HG03457 (cell line): ENCODE data around the gene C1orf21.
"Not testable (repeated sequence)": the region's sequence is repeated elsewhere in the genome, so short reads cannot be mapped to it uniquely, and the experiment has no call there.

Source experiments
- ATAC-seq: cut with Tn5 transposase; IDR thresholded peaks from one replicate; pipeline ENCODE4 v1.9.1; 2021; ENCODE audit warnings: moderate number of reproducible peaks; ENCODE audit not compliant: unreplicated experiment

C1orf21 gene

GRCh38 chr1:184595596-184595995 lies 208.8 kb downstream of the C1orf21 start:
- no peak for ATAC-seq

DNA sequence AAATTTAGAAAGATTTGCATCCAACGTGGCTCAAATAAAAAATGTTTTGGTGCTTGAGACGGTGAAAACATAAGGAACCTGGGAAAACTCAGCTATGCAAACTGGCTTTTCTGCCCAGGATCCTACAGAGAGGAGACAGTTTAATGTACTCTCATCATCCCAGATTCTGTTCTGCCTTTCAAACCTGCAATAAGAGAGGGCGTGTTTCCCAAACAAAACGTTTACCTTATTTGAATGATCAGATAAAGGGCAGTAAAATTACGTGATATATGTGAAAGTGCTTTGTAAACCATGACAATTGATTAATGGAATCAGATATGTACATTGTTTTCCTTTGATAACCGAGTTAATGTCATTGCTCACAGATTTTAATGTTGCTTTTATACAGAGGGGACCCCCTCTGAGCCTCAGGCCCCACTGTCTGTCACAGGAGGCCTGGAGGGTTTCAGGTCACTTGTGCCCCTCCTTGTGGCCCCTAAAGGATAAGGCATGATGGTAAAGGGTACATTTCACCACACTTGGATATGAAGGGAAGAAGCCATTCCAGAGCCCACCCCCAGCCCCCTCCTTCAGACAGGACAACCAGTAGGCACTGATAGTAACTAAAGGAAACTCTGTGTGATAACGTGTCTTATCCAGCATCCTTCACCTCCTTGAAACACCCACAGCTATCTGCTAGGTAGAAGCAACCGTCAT lies 210.3 kb downstream of the C1orf21 start:
- ATAC-seq = no peak

DNA sequence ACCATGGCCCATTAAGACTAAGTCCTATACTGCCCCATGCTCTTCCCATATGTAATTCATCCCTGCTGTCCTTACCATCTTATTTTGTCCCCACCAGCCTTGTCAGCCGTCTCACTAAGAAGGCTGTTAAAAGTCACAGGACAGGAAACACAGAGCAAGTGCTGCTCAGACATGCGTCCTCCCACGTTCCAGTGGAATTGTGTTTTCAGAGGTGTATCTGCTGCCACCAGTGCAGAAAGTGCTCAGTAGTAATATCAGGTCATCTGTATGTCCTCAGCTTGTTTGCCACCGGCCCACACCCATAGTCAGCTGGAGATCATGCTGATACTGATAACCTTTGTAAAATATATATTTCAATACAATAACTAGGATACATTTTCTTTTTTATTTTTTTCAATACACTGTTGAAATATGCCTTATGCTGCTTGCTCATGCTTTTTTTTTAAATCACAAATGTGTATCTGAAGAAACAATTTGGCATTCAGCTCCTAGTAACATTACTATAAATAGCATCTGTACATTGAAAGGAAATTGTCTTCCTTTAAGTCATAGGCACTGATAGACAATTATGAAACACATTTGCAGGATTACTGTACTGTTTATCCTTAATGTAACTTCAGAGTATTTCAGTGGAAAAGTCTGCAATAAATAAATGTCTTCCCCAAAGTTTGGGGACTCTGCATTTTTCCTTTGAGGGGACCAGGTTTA lies 211.0 kb downstream of the C1orf21 start:
- no peak for ATAC-seq

DNA sequence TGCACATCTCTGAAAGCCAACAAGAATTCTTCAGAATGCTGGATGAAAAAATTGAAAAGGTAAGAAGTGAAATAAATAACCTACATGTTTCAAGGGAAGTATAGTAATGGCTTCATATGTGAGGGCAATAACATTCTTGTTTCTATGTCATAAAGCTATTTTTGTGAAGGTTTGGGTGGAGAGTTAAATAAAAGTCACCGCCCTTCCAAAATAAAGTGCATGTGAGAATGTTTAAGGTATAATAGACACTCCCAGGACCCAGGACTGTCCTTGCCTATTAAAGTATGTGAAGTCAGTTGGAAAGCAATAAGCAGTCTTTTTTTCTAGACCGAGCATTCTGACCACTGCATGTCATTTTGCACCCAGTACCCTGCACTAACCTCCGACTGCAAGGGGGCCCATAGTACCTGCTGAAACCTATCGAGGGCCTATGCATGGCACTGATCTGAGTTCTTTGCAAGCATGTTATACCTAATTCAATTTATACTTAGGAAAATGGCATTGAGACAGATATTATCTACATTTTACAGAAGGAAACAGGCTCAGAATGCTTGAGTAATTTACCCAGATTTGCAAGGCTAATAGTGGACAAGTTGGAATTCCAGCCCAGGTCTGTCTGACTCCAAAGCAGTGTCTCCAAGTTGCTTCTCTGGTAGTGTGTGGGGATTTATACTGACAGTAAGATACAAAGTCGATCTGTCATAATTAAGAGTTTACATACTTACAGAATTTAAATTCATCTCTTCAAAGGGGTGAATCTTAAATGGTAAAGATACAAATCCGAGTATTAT lies 211.8 kb downstream of the C1orf21 start:
- ATAC-seq = no peak

DNA sequence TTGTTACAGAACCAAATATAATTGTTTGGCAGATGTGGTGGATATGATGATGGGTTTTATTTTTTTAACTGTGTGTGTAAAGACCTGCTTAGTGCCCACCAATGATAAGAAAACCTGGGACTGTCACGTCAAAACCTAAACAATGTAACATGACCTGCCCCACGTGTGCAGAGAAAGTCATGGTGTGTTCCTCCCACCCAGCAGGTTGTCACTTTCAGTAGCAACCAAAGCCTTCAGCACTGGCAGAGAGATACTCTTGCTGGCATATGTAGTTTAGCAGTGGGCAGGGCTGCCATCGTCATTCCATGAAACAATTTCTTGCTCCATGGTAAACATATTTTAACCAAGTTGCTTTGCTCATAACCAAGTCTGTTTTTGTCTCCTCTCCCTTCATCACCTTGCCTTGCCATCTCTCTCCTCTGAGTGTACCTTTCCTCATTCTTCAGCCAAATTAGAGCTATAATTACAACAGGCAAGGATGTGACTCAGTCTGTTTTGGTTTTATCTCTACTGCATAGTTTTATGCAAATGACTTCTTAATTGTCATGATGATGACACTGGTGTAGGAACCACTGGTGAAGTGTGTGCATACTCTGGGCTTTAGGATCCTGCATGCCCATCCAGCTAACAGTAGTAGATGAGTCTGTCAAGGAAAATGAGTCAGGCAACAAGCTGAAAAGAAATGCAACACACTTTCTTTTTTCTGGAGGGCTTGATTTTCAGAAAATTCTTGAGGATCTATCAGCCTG lies 217.5 kb downstream of the C1orf21 start:
- ATAC-seq = no peak

DNA sequence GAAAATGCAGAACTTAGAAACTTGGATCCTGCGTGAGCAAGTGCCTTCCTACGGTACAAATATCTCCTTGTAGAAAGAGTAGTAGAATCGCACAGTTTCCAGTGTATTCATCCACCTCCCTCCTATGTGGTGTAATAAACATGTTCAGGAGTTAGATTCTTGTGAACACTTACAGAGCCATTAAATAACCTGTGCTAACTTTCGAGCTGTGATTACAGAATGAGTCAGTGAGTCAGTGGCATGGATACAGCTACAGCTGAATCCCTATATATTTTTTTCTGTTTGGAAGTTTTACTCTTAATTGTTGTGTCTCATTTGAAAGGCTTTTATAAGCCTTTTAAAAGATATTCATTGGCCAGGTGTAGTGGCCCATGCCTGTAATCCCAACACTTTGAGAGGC lies 219.1 kb downstream of the C1orf21 start:
- no peak for ATAC-seq

GRCh38 chr1:184606786-184607185 lies 220.0 kb downstream of the C1orf21 start:
- no peak for ATAC-seq

GRCh38 chr1:184608581-184608980 lies 221.8 kb downstream of the C1orf21 start:
- no peak for ATAC-seq

DNA sequence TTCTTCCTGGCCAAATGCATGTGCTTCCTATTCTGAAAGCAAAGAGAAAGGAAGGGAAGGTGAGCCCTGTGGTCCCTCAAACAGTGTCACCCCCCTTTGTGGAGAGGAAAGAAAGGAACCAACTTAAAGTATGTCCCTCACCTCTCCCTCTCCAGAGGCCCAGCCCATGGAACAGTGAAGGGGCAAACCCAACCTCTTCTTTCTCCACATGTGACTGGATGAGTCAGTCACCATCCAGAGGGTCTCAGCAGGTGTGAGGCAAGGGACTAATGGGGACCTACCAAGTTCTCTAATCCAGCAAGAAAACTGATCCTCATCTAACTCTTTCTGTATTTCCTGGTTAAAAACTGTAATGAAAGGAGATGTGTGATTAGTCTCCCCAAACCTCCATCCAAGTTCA lies 222.2 kb downstream of the C1orf21 start:
- ATAC-seq = no peak

DNA sequence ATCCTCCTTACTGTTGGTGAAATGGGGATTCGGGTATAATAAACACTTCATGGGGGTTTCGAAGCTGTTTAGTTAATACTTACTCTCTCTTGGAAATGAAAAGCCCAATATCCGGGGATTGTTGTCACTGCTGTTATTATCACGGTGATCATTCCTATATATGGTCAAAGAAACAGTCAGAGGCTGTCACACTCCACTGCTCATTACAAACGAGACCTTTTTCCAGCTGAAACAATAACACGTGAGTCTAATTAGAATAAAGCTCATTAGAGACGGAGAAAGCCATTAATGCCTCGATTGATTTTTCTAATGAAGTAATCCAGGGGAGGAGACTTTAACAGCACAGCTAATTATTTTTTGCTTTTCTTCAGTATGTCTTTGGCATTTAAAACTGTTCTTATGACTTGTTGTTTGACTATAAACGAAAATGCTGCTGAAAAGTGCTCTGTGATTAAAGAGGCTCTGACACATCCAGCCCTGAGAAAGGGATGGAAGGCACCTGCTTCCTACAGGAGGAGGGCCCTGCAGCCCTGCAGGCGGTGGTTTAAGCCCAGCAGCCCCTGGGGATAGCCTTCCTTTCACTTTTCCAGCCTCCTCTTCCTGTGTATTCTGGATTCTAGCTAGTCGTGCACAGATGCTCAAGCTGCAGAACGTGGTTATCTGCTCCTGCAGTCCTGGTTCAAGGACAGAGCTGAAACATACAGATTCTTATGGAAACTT lies 224.2 kb downstream of the C1orf21 start:
- ATAC-seq = no peak

GRCh38 chr1:184612229-184612628 lies 225.4 kb downstream of the C1orf21 start:
- not testable (repeated sequence) for ATAC-seq

GRCh38 chr1:184614667-184615066 lies 227.8 kb downstream of the C1orf21 start:
- no peak for ATAC-seq

GRCh38 chr1:184615301-184615700 lies 228.5 kb downstream of the C1orf21 start:
- ATAC-seq = no peak

- no peak for ATAC-seq
These were observed 229.7 kb downstream of the C1orf21 start for GRCh38 chr1:184616504-184616903.

DNA sequence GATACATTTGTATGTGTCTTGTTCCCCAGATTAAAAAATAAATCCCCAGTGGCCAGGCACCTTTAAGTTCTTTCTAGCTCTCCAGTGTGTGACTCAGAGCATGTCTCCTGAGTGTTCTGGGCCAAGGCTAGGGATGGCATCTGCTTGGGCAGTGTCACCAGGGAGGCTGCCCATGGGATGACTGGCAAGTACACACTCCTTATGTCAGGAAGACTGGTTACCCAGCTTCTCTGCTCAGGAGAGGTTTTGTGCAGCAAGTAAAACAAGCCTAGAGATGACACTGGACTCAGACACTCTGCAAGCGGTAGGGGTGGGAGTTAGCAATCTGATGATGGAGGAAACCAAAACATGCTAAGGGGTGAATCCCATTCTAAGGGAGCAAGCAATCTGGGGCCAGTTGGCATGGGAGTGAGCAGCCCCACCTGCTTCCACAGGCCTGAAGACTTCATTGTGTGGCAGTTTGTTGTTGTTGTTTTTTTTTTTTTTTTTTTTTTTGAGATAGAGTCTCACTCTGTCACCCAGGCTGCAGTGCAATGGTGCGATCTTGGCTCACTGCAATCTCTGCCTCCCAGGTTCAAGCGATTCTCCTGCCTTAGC lies 230.7 kb downstream of the C1orf21 start:
- no peak for ATAC-seq

- no peak for ATAC-seq
These were observed 232.0 kb downstream of the C1orf21 start for GRCh38 chr1:184618851-184619250.

DNA sequence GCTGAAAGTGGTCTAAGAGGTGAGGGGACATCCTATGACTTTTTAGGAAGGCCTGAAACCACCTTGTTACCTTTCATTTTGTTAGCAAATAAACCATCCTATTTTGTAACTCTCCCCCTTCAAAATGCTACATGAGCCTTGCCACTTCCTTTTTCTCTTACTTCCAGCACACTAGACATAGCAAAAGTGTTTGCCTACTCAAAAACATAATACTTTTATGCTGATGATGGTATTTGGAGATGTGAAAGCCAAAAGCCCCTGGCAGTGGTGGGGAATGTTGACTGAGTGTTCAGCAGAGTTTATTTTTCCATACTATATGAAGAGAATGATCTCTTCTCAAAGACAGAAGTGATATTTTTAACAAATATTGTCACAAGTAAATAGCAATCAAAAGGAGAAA lies 233.6 kb downstream of the C1orf21 start:
- ATAC-seq = no peak

GRCh38 chr1:184621260-184621659 lies 234.4 kb downstream of the C1orf21 start:
- no peak for ATAC-seq

GRCh38 chr1:184622136-184622823 lies 235.5 kb downstream of the C1orf21 start:
- ATAC-seq = no peak
